HEK293 (cell line): ENCODE measurements around the gene CEACAM20.

Experiments
- CTCF ChIA-PET: fragments of 350-600 bp; formaldehyde crosslinking; extraction: SDS; loops from one replicate; lab custom pipeline; 2021; ENCODE audit warnings: antibody characterized with exemption; lab: Yijun Ruan, JAX
- POLR2A ChIA-PET: fragments of 300-600 bp; formaldehyde crosslinking; extraction: SDS; loops from one replicate; lab custom pipeline; 2020; ENCODE audit warnings: antibody characterized with exemption, inconsistent platforms; lab: Yijun Ruan, JAX
- H3K27ac ChIP-seq: fragments of 200-500 bp; sonication (Bioruptor generic); 2 replicates; pipeline ENCODE4 v1.5.1; 2014; ENCODE audit warnings: low read depth, low read length, control low read depth, inconsistent platforms; ENCODE audit errors: extremely low read depth
- H3K36me3 ChIP-seq, 2 experiments: fragments of 200-500 bp in 1 of 2; sonication (Bioruptor generic) in 1 of 2; 1 replicate in 1 of 2; 2 replicates in 1 of 2; pipeline ENCODE4 v1.5.1; 2014 to 2017; ENCODE audit warnings: inconsistent platforms in 2 of 2, low read length in 2 of 2; ENCODE audit not compliant: control insufficient read depth in 2 of 2, insufficient read depth in 1 of 2
- H3K4me1 ChIP-seq: fragments of 200-500 bp; sonication (Bioruptor generic); 2 replicates; pipeline ENCODE4 v1.5.1; 2014; ENCODE audit warnings: mild to moderate bottlenecking, low read length, inconsistent platforms; ENCODE audit not compliant: control insufficient read depth, insufficient read depth
- H3K4me3 ChIP-seq: 2 replicates; pipeline ENCODE4 v1.5.1; 2011; ENCODE audit warnings: low read depth, mild to moderate bottlenecking, control low read depth, low read length, moderate library complexity
- H3K9me3 ChIP-seq: fragments of 200-500 bp; sonication (Bioruptor generic); 2 replicates; pipeline ENCODE4 v1.5.1; 2014; ENCODE audit warnings: low read depth, low read length, inconsistent platforms; ENCODE audit not compliant: control insufficient read depth, insufficient read depth
- KLF7 ChIP-seq: fragments of 450-650 bp; formaldehyde crosslinking; IDR thresholded peaks from 2 replicates; pipeline ENCODE4 v1.5.1; 2016; ENCODE audit warnings: missing biosample characterization, missing genetic modification characterization, borderline replicate concordance
- SETDB1 ChIP-seq: IDR thresholded peaks from one replicate; pipeline ENCODE4 v1.6.1; 2017; ENCODE audit warnings: mild to moderate bottlenecking, low read length, moderate library complexity, mixed read lengths; ENCODE audit not compliant: insufficient read length
- TCF7L2 ChIP-seq: IDR thresholded peaks from 2 replicates; pipeline ENCODE4 v1.6.1; 2011; ENCODE audit warnings: low read depth, mild to moderate bottlenecking, inconsistent platforms, low read length, moderate library complexity, borderline replicate concordance
- YY2 ChIP-seq: fragments of 450-650 bp; formaldehyde crosslinking; IDR thresholded peaks from 2 replicates; pipeline ENCODE4 v1.5.1; 2016; ENCODE audit warnings: missing biosample characterization, missing genetic modification characterization
- ZBTB1 ChIP-seq: fragments of 450-650 bp; formaldehyde crosslinking; IDR thresholded peaks from 2 replicates; pipeline ENCODE4 v1.5.1; 2016; ENCODE audit warnings: missing biosample characterization, missing genetic modification characterization
- ZBTB17 ChIP-seq: fragments of 450-650 bp; formaldehyde crosslinking; IDR thresholded peaks from 2 replicates; pipeline ENCODE4 v1.5.1; 2016; ENCODE audit warnings: missing biosample characterization, missing genetic modification characterization
- ZNF366 ChIP-seq: fragments of 450-650 bp; formaldehyde crosslinking; conservative IDR thresholded peaks from 2 replicates; pipeline ENCODE4 v1.5.1; 2016; ENCODE audit warnings: missing biosample characterization, missing genetic modification characterization
- ZNF626 ChIP-seq: fragments of 450-650 bp; sonication (Bioruptor Pico); formaldehyde crosslinking; IDR thresholded peaks from 2 replicates; pipeline ENCODE4 v1.5.1; 2018; ENCODE audit warnings: missing biosample characterization, missing genetic modification characterization, inconsistent platforms
- ZNF791 ChIP-seq: fragments of 450-650 bp; formaldehyde crosslinking; IDR thresholded peaks from 2 replicates; pipeline ENCODE4 v1.5.1; 2016; ENCODE audit warnings: missing biosample characterization, missing genetic modification characterization
- TF ChIP-seq, protein P1 (sequence below): fragments of 450-650 bp; formaldehyde crosslinking; IDR thresholded peaks from 2 replicates; pipeline ENCODE4 v1.5.1; 2016; ENCODE audit warnings: missing biosample characterization, missing genetic modification characterization, borderline replicate concordance
- TF ChIP-seq, protein P2 (sequence below): fragments of 450-650 bp; formaldehyde crosslinking; IDR thresholded peaks from 2 replicates; pipeline ENCODE4 v1.5.1; 2016; ENCODE audit warnings: missing biosample characterization, missing genetic modification characterization
- TF ChIP-seq, protein P3 (sequence below): fragments of 450-650 bp; formaldehyde crosslinking; IDR thresholded peaks from 2 replicates; pipeline ENCODE4 v1.5.1; 2017; ENCODE audit warnings: missing biosample characterization, missing genetic modification characterization

CEACAM20 gene

DNA sequence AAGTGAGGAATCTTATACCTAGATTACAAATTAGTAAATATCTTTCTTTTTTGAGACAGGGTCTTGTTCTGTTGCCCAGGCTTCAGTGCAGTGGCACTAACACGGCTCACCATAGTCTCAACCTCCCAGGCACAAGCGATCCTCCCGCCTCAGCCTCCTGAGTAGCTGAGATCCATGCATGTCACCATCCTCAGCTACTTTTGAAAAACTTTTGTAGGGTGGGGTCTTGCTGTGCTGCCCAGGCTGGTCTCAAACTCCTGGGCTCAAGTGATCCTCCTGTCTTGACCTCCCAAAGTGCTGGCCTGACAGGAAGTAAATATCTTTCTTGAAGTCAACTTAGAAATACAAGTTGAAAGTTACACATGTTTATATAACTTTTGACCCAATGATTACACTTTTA lies 20.0 kb upstream of the CEACAM20 start (continued):
- TF ChIP-seq, protein P1, sequence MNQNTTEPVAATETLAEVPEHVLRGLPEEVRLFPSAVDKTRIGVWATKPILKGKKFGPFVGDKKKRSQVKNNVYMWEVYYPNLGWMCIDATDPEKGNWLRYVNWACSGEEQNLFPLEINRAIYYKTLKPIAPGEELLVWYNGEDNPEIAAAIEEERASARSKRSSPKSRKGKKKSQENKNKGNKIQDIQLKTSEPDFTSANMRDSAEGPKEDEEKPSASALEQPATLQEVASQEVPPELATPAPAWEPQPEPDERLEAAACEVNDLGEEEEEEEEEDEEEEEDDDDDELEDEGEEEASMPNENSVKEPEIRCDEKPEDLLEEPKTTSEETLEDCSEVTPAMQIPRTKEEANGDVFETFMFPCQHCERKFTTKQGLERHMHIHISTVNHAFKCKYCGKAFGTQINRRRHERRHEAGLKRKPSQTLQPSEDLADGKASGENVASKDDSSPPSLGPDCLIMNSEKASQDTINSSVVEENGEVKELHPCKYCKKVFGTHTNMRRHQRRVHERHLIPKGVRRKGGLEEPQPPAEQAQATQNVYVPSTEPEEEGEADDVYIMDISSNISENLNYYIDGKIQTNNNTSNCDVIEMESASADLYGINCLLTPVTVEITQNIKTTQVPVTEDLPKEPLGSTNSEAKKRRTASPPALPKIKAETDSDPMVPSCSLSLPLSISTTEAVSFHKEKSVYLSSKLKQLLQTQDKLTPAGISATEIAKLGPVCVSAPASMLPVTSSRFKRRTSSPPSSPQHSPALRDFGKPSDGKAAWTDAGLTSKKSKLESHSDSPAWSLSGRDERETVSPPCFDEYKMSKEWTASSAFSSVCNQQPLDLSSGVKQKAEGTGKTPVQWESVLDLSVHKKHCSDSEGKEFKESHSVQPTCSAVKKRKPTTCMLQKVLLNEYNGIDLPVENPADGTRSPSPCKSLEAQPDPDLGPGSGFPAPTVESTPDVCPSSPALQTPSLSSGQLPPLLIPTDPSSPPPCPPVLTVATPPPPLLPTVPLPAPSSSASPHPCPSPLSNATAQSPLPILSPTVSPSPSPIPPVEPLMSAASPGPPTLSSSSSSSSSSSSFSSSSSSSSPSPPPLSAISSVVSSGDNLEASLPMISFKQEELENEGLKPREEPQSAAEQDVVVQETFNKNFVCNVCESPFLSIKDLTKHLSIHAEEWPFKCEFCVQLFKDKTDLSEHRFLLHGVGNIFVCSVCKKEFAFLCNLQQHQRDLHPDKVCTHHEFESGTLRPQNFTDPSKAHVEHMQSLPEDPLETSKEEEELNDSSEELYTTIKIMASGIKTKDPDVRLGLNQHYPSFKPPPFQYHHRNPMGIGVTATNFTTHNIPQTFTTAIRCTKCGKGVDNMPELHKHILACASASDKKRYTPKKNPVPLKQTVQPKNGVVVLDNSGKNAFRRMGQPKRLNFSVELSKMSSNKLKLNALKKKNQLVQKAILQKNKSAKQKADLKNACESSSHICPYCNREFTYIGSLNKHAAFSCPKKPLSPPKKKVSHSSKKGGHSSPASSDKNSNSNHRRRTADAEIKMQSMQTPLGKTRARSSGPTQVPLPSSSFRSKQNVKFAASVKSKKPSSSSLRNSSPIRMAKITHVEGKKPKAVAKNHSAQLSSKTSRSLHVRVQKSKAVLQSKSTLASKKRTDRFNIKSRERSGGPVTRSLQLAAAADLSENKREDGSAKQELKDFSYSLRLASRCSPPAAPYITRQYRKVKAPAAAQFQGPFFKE (tag by site-specific recombination) = no peak

DNA sequence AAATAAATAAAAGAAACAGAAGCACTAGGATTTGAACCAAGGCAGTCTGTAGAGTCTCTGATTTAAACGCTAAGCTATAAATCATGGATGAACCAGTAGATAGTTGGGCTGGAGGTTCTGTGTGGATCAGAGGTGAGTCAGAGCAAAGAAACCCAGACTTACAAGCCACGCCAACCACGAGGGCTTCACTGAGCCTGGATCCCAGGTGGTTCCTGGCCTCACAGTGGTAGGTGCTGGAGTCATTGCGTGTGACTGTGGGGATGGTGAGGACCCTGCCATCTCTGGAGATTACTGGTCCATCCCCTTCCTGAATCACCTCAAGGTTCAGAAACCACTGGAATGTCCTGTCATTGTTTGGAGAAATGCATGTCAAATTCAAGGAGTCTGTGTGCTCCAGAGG lies 19.3 kb upstream of the CEACAM20 start:
- Histone ChIP-seq H3K36me3 (no peaks in the 10 kb centered on the region), H3K9me3 (no peaks in the 10 kb centered on the region), H3K4me3 (no peak overlapping the region), H3K27ac (no peak overlapping the region), H3K4me1 (no peaks in the 10 kb centered on the region)
- CTCF ChIA-PET = interaction anchor here (0.6 to 1.0 kb wide), 2 partner anchors 33 to 141 kb away, joined by 4 to 5 read pairs; no protein-coding TSS in a partner anchor
- POLR2A ChIA-PET = interaction anchor here (0.9 kb wide), 1 partner anchor 14 kb away, joined by 3 read pairs; no protein-coding TSS in a partner anchor
- TF ChIP-seq, protein P2, sequence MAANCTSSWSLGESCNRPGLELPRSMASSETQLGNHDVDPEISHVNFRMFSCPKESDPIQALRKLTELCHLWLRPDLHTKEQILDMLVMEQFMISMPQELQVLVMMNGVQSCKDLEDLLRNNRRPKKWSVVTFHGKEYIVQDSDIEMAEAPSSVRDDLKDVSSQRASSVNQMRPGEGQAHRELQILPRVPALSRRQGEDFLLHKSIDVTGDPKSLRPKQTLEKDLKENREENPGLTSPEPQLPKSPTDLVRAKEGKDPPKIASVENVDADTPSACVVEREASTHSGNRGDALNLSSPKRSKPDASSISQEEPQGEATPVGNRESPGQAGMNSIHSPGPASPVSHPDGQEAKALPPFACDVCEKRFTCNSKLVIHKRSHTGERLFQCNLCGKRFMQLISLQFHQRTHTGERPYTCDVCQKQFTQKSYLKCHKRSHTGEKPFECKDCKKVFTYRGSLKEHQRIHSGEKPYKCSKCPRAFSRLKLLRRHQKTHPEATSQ (tag by site-specific recombination) = no peak
- TF ChIP-seq ZNF626 (tag by site-specific recombination) (no peak), SETDB1 (no peak)
- TF ChIP-seq, protein P3, sequence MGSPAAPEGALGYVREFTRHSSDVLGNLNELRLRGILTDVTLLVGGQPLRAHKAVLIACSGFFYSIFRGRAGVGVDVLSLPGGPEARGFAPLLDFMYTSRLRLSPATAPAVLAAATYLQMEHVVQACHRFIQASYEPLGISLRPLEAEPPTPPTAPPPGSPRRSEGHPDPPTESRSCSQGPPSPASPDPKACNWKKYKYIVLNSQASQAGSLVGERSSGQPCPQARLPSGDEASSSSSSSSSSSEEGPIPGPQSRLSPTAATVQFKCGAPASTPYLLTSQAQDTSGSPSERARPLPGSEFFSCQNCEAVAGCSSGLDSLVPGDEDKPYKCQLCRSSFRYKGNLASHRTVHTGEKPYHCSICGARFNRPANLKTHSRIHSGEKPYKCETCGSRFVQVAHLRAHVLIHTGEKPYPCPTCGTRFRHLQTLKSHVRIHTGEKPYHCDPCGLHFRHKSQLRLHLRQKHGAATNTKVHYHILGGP (tag by site-specific recombination) = no peak
- TF ChIP-seq, all 188 proteins: peak for 0

DNA sequence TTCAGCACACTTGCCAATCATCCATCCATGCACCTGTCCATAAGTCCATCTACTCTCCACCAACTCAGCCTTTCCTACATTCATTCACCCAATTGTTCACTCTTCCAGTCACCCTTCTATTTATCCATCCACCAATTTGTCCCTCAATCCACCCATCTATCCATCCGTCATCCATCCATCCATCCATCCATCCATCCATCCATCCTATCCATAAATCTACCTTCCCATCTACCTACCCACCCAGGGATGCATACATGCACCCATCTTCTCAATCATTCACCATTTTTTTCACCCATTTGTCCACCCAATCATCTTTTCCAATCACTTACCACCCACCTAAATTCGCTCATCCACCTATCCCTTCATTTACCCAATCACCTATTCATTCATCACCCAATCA lies 14.6 kb upstream of the CEACAM20 start:
- H3K36me3 ChIP-seq = no peaks in the 10 kb centered on the region
- no peaks in the 10 kb centered on the region for H3K4me1 ChIP-seq
- CTCF ChIA-PET = no interaction called here
- TF ChIP-seq KLF7 (tag by site-specific recombination) (no peak), TCF7L2 (no peak), ZBTB17 (peak; percentile 53; the same call in 1 of the 2 replicates), ZNF791 (tag by site-specific recombination) (peak; percentile 19; the same call in 1 of the 2 replicates), ZNF366 (tag by site-specific recombination) (peak; percentile 74), YY2 (tag by site-specific recombination) (0 out of 2 replicates have a peak, but pooled peaks have one; percentile 13), ZBTB1 (tag by site-specific recombination) (no peak)
- TF ChIP-seq, all 188 proteins: peak for 4
- H3K27ac ChIP-seq = no peak overlapping the region
- H3K9me3 ChIP-seq = no peaks in the 10 kb centered on the region
- H3K4me3 ChIP-seq = no peak overlapping the region
- POLR2A ChIA-PET = no interaction called here
